ENCODE data around the gene DIRAS2.

DNA sequence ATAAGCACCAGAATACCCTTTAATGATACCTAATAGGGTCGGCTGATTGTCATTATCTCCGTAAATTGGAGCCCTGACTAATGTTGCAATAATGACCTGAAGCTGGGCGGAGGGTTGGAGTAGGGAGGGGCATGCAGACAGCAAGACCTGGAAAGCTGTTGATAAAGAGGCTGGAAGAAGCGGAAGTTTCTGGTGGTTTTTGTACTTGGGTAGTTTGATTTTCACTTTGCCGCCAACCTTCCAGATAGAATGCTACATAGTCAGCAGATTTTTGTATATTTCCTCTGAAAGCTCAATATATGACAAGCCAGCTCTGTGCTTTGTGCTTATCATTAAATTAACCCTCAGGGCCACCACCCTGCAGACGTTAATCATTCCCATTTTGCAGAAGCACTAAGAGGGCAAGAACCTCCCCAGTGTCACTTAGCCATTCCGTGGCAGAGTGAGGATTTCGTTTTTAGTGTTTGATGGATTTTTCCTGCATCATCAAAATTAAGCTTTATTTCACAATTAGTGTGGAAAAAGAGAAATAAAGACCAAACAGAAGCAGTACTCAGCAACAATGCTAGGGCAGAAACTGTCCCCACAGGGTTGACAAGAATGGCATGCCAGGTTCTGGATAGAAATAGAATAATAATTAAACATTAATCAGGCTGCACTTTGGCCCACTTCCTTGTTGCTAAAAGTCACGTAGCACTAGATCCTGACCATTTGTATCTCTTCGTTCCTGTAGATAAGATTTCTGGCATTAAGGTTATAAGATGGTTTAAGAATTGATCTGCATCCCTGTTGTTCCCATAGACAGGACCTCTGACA, 34.7 kb downstream of the DIRAS2 start:
- no peak for TF ChIP-seq EZH2 (IDR thresholded peaks at IDR 0.05; ENCODE audit: low read length)
- TF ChIP-seq, protein P1, sequence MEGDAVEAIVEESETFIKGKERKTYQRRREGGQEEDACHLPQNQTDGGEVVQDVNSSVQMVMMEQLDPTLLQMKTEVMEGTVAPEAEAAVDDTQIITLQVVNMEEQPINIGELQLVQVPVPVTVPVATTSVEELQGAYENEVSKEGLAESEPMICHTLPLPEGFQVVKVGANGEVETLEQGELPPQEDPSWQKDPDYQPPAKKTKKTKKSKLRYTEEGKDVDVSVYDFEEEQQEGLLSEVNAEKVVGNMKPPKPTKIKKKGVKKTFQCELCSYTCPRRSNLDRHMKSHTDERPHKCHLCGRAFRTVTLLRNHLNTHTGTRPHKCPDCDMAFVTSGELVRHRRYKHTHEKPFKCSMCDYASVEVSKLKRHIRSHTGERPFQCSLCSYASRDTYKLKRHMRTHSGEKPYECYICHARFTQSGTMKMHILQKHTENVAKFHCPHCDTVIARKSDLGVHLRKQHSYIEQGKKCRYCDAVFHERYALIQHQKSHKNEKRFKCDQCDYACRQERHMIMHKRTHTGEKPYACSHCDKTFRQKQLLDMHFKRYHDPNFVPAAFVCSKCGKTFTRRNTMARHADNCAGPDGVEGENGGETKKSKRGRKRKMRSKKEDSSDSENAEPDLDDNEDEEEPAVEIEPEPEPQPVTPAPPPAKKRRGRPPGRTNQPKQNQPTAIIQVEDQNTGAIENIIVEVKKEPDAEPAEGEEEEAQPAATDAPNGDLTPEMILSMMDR (optimal IDR thresholded peaks at IDR 0.05 in 1 of 3, IDR thresholded peaks at IDR 0.05 in 1 of 3, conservative IDR thresholded peaks at IDR 0.05 in 1 of 3; ENCODE audit: extremely low read depth in 1 of 3, insufficient read depth in 2 of 3, low read length in 3 of 3), result no peak

Measured in keratinocyte (primary cell).